Head of caudate nucleus (tissue), 42 donors: ENCODE measurements around the gene EID1.
"Not testable (repeated sequence)": the region's sequence is repeated elsewhere in the genome, so short reads cannot be mapped to it uniquely, and the experiment has no call there.

Source experiments
- DNase-seq, 42 donors: peaks; one replicate each; pipeline versions ENCODE4 v3.0.0 to v3.0.0-alpha.2; 2020 to 2021; ENCODE audit warnings: mixed read lengths in 7 of 42
- intact Hi-C: fragments of 100-400 bp; cut with DNase I; formaldehyde crosslinking; loops from one replicate; pipeline ENCODE4 v1.15.0; 2022

Gene EID1

DNA sequence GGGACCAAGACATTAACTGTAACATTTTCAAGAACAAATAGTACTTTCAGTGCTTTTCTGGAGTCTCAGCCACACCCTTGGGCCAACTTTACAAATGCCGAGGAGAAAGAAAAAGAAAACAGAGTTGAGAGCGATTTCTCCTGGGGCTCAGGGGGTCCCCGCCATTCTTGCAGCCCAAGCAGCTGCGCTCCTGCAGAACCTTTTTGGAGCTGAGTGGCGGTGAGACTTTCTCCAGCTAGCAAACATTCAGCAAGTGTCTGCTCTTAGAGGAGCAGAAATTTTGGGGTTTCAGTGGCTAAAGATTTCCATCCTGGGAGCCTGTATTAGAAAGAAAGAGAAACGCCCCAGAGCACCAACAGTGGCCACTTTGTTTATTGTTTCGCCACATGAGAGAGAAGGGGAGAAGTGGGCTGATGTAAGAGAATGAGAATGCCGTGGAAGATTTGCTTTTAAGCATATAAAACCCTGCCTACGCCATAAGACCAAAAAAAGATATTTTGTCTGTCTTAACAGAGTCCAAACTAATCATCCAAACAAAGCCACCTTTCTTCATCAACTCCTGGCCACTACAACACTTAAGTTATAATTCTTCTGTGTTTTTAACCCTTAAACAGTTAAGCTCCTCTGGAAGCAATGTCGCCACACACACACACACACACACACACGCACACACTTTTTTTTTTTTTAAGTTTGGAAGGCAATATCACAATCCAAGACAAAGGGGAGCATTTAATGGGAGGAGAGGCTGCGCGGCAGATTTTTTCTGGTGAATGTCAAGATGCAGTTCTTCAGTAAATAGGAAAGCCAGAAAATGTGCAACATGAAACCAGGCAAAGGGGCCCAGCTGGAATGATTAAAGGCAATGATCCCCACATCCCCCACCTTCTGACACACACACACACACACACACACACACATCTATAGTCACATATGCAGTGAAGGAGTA is 19.2 kb downstream of the EID1 start:
- peak in 27 of 42 donors; percentile 5 to 72 (median 36) for DNase-seq
- intact Hi-C loops, result no loop called here

DNA sequence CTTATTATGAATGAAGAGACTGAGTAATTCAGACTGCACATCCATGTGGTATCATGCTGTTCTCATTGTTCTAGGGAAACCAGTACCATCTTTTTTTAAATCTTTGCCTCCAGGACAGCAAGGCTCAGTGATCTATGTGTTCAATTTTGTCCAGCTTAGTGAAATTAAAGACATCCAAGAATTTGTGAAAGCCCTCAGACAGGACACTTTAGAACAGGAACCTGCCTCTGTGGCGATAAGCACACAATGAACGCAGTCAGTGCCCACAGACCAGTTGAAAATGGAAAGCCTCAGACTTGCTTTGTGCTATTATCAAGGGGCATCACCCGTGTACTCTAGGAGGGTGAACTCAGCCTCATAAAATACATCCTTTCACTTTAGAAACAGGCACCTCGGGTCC is 20.1 kb downstream of the EID1 start:
- DNase-seq, result peak in 1 of 42 donors; percentile 22
- intact Hi-C loops, result no loop called here

DNA sequence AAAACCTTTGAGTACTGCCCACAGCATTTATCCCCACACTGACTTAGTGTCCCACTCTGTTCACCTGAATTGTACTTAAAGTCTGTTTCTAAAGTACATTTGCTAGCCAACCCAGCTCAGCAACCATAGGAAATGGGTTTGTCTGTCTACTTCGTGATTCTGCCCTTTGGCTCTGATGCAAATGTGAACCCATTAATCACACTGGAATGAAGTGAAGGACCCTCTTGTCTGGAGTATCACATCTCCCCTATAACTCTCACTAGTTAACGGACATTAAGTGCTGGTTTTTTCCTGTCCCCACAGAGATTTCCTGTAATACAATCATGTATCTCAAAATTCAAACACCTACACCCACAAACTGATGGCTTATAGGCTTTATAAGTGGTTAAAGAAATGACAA is 20.5 kb downstream of the EID1 start:
- intact Hi-C loops, result no loop called here
- no peak for DNase-seq

DNA sequence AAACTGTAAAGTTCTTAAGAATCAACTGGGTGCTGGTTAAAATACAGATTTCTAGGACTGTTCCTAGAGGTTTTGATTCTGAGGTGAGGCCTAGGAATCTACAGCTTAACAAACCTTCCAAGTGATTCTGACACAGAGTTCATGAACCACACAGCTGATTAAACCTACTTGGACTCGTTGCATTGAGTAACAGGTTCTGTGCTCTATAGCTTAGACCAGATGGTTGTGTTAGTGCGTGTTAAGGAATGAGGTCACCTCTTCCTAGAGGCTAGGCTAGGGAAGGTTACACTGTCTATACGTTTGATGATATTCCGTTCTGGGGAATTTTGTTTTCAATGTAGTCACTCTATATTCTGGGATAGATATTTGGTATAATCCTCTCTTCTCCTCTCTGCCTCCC is 21.9 kb downstream of the EID1 start:
- no peak for DNase-seq
- intact Hi-C loops, result no loop called here

DNA sequence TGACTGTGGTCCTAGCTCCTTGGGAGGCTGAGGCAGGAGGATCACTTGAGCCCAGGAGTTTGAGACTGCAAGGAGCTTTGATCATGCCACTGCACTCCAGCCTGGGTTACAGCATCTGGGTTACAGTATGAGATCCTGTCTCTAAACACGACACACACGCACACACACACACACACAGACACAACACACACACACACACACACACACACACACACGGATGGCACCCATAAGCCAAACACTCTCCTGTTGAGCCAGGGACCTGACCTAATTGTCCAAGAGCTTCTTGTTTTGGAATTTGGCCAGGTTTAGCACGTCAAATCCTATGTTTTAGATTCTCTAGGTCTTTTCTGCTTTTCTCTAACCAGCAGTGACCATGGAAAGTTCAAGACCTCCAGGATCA is 26.8 kb downstream of the EID1 start:
- no peak for DNase-seq
- intact Hi-C loops, result no loop called here

DNA sequence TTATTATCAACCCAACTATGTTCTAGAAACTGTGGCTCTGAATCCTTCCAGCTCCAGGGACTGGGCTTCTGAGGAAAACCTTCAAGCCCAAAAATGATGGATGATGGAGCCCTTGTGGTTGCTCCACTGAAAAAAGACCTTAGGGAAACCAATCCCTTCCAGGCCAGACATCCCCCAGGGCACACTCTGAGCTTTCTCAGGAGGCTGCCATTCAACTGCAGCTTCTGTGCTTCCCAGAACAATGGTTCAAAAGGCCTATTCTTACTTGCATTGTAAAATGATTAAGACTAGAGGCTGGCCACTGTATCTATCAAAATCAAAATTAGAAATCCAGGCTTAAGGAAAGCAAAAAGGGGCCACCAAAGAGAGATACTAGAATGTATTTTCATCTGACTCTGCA is 27.3 kb downstream of the EID1 start:
- no peak for DNase-seq
- intact Hi-C loops, result no loop called here

DNA sequence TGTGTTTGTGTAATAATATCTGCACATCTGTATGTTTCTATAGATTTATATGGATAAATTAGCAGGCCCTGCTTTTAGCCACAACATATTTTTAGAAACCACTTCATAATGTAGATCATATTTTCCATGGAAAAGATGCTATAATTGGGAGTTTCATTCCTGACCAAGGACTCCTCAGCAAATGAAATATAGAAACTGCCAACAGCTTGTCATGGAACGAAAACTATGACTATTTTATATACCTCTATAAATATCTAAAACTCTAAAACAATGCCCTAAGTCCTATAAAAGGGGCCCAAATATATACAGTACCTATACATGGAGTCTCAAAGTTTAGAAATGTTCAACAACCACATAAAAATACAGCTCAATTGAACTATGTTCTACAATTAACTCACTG is 27.9 kb downstream of the EID1 start:
- intact Hi-C loops, result no loop called here
- DNase-seq, result no peak

DNA sequence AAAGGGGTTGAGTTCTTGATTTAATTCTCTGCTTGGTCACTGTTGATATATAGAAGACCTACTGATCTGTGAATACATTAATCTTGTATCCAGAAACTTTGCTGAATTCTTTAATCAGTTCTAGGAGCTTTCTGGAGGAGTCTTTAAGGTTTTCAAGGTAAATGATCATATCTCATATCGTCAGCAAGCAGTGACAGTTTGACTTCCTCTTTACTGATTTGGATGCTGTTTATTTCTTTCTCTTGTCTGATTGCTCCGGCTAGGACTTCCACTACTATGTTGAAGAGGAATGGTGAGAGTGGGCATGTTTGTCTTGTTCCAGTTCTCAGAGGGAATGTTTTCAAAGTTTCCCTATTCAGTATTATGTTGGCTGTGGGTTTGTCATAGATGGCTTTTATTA is 31.4 kb downstream of the EID1 start:
- DNase-seq, intact Hi-C loops: not testable (repeated sequence)

DNA sequence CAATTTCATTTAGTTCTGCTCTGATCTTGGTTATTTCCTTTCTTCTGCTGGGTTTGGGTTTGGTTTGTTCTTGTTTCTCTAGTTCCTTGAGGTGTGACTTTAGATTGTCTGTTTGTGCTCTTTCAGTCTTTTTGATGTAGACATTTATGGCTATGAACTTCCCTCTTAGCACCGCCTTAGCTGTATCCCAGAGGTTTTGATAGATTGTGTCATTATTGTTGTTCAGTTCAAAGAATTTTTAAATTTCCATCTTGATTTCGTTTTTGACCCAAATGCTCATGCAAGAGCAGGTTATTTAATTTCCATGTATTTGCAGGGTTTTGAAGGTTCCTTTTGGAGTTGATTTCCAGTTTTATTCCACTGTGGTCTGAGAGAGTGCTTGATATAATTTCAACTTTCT is 32.6 kb downstream of the EID1 start:
- intact Hi-C loops, DNase-seq: not testable (repeated sequence)

DNA sequence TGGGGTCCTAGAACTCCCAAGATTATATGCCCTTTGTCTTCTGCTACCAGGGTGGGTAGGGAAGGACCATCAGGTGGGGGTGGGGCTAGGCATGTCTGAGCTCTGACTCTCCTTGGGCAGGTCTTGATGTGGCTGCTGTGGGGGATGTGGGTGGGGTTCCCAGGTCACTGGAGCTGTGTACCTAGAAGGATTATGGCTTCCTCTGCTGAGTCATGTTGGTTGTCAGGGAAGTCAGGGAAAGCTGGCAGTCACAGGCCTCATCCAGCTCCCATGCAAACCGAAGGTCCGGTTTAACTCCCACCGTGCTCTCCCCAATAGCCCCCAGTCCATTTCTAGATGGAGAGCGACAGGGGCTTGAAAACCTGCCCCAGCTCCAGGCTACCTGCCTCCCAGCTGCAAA is 35.2 kb downstream of the EID1 start:
- intact Hi-C loops, result no loop called here
- DNase-seq, result no peak

DNA sequence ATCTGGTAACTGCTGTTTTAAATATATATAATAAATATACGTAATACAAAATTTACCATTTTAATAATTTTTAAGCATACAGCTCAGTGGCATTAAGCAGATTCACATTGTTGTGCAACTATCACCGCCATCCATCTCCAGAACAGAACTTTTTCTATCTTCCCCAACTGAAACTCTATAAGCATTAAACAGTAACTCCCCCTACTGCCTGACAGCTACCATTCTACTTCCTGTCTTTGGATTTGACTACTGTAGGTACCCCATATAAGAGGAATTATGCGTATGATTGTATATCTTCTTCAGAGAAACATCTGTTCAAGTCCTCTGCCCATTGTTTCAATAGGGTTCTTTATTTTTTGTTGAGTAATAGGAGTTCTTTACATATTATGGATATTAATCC is 36.8 kb downstream of the EID1 start:
- no peak for DNase-seq
- intact Hi-C loops, result no loop called here

DNA sequence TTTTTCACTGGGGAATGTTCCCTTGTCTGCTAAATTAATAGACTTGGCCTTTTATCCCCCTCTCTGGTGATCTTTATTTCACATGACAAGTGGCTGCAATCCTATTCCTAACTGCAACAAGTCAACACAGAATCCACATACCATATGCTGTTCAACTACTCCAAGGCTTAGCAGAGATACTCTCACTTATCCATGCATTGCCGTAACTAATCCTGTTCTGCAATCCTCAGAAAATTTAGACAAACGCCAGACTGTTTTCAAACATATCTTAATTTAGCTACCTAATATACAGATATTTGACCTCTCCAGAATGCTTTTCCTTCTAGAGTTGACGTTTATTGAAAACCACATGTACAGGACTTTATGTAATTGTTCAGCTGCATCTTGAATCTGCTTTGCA is 37.9 kb downstream of the EID1 start:
- DNase-seq, result no peak
- intact Hi-C loops, result no loop called here

DNA sequence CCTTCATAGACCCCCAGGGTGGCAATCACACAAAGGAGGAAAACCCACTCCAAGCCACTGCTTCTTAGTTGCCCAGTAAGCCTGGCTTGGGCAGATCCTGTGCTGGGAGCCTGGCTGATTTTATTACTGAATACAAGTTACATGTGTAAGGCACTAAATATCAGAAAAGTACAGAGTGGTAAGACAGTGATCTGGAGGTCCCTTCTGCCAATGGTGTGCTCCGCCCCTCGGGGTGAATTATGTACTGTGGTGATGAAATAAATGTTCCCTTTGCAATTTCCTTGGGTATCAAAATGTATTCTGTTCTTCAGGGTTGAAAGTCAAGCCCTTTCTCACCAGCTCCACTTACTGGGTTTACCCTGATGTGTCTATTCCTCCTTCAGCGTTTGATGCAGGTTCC is 38.8 kb downstream of the EID1 start:
- intact Hi-C loops, result no loop called here
- DNase-seq, result no peak

DNA sequence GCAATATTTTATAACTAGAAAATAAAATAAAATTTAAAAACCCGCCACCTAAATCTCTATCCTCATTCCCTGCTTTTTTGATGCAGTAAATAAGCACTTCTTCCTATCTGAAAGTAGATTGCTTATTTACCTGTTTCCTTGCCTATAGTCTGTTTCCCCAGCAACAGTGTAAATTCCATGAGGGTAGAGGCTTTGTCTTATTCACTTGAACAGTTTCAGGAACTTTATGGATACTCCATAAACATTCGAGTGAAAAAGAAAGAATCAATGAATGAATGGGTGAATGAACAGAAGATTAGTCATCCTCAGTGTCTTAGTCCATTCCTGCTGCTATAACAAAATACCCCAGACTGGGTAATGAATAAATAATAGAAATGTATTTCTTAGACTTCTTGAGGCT is 44.1 kb downstream of the EID1 start:
- DNase-seq, result no peak

DNA sequence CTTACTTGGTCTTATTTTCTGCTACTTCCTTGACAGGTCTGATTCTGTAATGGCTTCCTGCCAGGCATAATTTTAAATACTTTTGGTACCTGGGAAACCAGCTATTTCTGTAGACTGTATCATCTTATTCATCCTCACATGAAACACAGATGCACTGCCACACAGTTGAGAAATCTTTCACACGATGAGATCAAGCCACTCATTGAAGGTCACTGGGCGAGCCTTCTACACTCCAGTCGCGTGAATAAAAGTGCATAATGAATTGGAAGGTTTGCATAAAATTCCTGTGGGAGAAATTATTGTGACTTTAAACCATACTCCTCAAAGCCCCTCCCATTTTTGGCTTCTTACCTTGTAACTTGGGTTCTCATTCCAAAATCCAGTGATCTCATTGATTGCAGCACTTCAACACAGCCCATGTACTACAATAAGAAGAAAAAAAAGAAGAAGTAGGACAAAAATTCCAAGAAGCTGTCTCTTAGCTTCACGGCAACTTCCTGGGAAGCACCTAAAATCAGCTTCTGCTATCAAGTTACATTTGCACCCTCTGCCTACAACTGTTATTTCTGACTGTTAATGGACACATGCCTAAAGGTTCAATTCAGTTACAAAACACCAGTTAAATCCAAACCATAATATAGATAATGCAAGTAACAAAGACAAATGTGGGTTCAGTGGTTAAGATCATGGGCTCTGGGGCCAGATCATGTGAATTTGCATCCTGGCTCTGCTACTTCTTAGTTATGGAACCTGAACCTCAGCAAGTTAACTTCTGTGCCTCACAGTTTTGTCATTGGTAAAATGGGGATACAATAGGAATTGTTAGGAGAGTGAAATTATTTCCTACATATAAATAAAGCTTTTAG is 46.8 kb downstream of the EID1 start:
- intact Hi-C loops, result no loop called here
- DNase-seq, result peak in 3 of 42 donors; percentile 8 to 19 (median 15)

More for the DNA sequence above, 44.1 kb downstream of the EID1 start:
- intact Hi-C loops, result no loop called here

DNA sequence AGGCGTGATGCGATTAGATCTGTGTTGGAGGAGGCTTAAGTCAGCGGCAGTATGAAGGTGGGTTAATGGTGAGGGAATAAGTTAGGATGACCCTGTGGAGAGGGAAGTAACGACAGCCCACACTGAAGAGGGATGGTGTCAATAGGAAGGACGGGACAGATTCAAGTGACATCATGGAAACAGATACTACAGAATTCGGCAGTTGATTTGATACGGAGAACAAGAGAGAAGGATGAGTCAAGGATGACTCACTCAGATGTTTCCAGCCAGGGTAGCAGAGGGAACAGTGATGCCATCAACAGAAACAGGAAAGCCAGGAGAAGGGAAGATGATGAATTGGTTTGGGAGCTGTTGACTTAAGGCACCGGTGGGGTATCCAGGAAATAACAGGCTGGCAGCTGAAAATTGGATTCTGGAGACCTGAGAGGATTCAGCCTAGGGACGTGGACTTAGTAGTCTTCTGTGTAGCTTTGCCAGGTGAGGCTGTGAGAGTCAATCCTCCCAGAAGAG is 47.8 kb downstream of the EID1 start:
- intact Hi-C loops, result no loop called here
- DNase-seq, result peak in 17 of 42 donors; percentile 3 to 67 (median 23)

DNA sequence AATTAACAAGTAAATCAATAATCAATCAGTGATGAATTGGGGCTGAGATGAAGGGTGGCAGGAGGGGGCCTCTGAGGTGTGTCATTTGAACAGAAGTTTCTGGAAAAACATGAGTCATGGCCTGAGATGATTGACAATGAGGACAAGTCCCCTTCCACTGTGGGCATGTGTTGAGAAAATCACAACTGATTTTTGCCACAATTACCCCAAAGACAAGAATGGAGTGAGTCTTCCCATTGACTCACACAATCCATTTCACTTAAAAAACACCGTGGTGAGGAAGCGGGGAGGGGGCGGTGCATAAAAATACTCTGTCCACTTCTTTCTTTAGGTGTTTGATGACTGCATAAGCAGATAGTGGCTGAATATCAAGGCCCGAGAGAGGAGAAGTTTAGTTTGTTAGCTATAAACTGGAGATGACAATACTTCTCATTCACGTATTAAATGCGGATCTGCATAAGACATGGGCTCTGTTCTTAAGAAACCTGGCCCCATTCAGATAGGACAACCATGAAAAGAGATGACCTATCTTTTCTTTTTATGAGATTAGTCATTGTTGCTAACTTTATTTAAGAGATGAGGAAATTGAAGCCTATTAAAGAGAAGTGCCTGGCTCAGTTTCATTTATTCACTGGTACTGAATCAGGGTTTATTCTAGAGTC is 51.1 kb downstream of the EID1 start:
- DNase-seq, result no peak

DNA sequence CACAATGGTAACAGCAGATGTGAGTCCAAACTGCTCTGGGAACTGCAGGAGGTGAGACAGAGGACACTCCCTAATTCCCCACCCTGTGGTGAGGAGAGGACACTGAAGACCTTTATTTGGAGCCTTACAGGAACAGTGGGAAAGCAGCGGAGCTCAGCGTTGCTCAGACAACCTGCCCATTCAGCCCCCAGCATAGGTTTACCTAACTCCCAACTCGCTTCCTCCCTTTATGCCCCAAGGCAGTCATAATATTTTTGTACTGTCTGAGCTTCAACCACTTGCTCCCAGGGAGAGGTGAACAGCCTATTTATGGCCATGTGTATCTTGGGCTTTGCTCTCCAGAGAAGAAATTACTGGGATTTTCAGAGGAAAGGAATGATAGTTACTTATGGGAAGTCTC is 51.7 kb downstream of the EID1 start:
- no peak for DNase-seq
- intact Hi-C loops, result no loop called here

More for the DNA sequence above, 51.1 kb downstream of the EID1 start:
- intact Hi-C loops, result no loop called here
